Skin epidermis (tissue), 12 donors: ENCODE results near the gene ARAP1.

Experiments
- H3K27ac ChIP-seq, 21 experiments: fragments of 200-600 bp; sonication (generic) in 11 of 21; one replicate each; pipeline ENCODE4 v1.5.0; 2020; ENCODE audit warnings: mild to moderate bottlenecking in 3 of 21, inconsistent platforms in 2 of 21, moderate library complexity in 2 of 21
- H3K4me3 ChIP-seq, 7 experiments: fragments of 200-600 bp; sonication (generic) in 2 of 7; one replicate each; pipeline ENCODE4 v1.5.0; 2020; ENCODE audit warnings: inconsistent platforms in 2 of 7, mild to moderate bottlenecking in 2 of 7, moderate library complexity in 1 of 7

The ARAP1 gene

DNA sequence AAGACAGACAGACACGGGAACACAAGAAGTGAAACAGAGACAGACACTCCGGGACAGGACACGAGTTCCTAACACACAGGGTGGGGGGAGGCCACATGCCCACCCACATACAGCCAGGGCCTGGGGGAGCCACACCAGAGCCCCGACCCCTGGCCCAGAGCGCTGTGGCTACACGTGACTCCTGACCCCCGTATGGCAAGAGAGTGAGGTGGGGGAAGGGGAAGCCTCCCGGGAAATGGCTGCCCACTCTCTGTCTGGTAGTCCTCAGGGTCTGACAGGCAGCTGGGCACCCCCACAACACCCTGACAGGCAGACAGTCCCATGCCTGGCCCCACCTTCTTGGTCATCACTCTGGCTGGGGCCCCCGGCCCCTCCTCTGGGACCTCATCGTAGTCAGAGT, 39.4 kb downstream of the ARAP1 start:
- Histone ChIP-seq H3K4me3 (no peak overlapping the region), H3K27ac (peak overlapping the region in 18 of 21 experiments; percentile 2 to 68 (median 40))

DNA sequence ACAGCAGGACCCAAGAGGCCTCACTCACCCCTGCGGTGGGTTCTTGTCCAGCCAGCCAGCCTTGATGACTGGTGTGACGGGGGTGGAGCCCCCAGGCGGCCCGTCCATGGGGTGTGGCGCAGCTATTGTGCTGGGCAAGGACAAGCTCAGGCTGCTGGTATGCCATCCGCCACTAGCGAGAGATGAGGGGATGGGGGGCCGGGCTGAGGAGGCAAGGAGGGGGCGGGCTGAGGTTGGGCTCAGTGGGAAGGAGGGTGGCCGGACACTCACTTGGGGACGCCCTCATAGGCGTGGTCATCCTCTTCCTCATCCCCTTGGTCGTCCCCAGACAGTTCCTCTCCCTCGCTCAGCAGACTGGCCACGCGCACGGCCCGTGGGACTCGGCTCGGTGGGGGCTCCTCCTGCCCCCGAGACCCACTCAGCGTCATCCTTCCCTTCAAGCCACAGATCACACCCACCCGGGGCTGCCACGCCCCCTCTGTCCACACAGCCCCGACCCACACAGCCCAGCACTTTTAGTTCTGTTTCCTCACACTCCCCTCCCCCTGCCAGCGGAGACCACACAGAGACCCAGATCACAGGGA, 39.9 kb downstream of the ARAP1 start:
- Histone ChIP-seq H3K27ac (peak overlapping the region in 13 of 21 experiments; percentile 14 to 68 (median 54)), H3K4me3 (no peak overlapping the region)

DNA sequence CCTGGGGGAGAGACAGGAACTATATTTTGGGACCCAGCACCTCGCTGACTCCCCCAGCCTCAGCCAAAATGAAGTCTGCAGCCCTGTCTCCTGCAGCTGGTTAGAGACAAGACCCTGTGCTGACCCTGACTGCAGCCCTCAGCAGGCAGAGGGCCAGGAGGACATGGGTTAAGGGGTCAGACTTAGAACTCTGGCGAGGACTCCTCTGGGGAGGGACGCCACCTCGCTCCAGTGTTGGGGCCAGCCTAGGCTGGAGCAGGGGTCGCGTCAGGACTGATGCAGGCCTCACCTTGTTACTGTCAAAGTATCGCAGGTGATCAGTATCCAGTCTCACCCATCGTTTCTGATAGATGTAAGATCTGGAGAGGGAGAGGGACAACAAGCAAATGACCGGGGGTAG, 41.1 kb downstream of the ARAP1 start:
- no peak overlapping the region for H3K4me3 ChIP-seq
- H3K27ac ChIP-seq, result no peak overlapping the region

DNA sequence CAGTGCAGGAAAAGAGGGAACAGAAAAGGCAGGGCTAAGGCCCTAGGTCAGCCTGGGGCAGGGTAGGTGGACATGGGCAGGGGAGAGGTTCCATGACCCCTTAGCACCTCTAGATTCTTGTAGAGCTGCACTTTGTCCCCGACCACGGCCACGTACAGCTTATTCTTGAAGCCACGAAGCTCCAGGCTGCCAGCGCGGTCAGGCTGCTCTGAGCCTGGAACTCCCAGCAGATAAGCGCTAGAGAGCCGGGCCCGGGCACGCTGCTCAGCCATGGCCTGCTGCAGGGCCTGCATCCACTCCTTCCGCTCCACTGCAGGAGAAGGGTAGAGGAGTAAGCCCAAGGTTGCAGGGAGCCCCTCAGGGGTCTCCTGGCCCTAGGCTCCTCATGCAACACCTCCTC, 41.9 kb downstream of the ARAP1 start:
- Histone ChIP-seq H3K4me3 (no peak overlapping the region), H3K27ac (no peak overlapping the region)

DNA sequence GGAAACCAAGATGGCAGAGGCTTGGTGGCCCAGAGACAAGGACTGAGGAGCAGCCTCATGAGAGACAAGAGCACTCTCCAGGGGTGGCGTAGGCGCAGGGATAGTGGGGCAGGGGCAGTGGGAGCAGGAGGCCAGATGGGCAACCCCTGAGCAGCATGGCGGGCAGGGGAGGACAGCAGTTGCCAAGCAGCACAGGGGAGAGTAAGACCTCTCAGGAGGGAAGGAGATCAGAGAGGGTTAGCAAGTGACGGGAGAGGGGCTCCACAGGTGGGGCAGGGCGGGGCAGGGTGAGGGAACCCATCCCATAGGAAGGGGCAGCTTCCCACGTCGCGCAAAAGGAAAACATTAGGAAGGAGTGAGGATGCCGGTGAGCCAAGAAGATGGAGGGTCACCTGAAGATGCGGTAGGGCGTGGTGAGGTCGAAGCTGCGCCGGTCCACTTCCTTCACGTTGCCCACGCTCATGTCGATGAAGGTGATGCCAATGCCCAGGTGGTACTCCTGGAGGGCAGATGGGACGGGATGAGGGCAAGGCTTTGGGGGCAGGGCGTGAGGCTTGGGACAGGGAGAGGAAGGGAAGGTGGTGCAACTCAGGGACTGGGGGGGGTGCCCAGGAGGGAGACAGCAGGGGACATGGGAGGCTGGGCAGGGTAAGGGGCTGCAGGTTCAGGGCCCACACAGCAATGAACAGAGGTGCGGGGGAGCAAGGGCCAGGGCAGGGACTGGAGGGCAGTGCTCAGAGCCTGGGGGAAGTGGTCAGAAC, 42.5 kb downstream of the ARAP1 start:
- H3K4me3 ChIP-seq, result no peak overlapping the region
- no peak overlapping the region for H3K27ac ChIP-seq

DNA sequence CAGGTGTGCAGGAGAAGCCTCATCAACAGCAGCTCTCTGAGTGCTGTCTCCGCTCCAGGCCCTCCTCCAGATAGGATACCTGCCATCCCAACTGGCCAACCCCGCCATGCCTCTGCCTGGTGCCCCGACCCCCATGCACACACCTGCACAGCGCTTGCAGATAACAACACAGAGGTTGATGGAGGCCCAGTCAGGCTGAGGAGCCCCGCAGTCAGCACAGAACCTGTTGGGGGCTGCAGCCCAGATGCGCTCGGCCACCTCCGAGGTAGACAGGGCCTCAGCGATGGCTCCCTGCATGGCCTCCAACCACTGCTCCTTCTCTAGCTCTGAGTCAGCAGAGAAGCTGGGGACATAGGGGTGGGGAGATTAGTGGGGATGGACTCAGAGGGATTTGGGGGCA, 45.2 kb downstream of the ARAP1 start:
- Histone ChIP-seq H3K4me3 (no peak overlapping the region), H3K27ac (no peak overlapping the region)

DNA sequence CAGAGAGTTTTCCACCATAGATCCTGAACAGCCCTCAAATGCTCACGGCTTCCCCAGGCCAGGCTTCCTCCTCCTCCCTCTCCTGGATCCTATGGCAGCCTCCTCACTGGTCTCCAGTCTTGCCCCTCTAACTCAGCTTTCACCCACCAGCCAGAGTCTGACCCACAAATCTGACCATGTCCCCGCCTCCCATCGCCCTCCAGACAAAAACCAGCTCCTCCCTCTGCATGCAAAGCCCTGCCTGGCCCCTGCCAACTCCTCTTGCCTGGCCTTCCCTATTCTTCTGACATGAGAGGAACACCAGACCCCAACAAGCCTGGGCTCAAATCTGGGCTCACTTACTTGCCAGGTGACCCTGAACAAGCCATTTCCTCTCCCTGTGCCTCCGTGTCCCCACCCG, 45.6 kb downstream of the ARAP1 start:
- H3K4me3 ChIP-seq, result no peak overlapping the region
- peak overlapping the region in 1 of 21 experiments; percentile 1 for H3K27ac ChIP-seq

DNA sequence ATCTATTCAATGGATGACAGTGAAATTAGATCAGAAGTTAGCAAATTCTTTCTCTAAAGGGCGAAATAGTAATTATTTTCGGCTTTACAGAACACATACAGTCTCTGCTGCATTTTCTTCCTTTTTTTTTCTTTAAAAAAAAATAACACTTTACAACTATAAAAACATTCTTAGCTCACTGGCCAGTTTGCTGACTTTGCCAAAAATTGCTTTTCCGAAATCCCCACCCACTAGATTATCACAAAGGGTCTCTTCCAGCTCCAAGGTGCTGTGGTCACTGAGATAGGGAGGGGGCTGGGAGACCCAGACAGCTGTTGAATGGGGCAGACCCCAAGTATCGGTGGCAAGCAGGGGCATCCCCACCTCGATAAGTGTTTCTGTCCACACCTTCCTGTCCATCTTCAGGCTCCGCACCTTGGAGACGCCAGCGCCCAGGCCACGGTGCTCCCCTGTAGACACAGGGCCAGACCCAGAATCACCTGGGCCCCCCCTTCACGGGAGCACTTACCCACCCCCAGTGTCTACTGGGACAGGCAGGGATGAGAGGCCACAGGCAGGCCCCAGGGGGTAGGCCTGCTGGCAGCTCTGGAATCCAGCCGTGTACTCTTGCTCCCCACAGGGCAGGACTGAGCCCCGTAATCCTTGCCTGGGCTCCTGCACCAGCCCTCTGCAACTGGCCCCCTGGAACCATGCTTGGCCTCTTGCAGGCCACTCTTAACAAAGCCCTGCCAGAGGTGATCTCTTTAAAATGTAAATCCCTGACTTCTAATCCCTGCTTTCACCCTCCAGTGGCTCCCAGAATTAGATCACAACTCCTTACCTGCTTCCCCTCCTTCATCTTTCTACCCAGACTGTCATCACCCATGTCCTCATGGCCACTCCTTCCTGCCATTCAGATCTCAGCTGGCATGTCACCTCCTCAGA, 46.5 kb downstream of the ARAP1 start:
- Histone ChIP-seq H3K4me3 (no peak overlapping the region), H3K27ac (peak overlapping the region in 1 of 21 experiments; percentile 1)

DNA sequence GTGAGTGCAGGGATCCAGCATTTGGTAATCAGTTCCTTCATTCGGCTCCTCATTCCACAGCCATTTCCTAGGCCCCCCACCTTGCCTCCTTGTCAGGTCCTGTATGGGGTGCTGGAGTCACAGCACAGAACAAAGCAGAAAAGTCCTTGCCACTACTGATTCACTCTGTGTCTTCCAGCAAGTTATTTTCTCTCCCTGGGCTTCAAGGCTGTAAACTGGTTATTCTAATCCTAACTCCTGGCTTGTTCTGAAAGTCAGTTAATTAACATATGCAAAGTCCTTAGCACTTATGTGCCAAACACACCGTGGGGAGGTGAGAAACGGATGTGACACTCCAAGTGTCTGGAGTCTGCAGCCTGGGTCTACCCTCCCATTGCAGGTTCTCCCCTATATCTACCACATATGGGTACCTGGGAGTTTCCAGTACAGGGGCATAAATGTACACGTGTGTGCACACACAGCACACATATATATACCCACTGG, 47.4 kb downstream of the ARAP1 start:
- Histone ChIP-seq H3K27ac (peak overlapping the region in 2 of 21 experiments; percentile 4 to 60), H3K4me3 (no peak overlapping the region)

DNA sequence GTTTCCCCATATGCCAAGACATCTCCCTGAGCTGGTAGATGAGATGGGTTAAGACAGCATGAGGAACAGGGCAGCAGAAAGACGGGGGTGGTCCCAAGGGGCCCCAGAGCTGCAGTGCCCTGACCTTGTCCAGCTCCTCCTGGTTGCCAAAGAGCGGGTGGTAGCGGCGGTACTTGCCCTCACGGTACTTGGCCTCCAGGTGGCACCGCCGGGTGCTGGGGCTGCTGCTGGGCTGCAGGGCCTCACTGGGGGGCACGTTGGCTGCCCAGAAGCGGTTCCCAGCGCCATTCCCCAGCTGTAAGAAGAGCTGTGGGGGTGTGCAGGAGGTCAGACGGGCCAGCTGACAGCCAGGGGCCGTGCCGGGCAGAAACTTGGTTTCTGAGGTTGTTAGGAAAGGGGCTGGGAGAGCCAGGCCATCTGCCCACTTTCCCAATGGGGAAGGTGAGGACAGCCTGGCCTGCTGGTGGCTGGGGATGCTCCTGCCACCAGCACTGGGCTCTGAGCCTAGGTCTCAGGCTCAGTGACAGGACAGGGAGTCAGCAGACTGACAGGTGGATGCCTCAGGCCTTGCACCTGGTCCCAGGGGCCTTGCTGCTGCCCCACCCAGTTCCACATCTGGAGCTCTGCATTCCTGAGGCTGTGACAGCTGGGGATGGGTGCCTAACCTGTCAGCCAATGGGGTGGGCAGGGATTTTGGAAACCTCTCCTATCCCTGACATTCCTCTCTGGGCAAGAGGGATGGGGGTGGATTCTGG, 48.0 kb downstream of the ARAP1 start:
- Histone ChIP-seq H3K27ac (peak overlapping the region in 15 of 21 experiments; percentile 1 to 70 (median 49)), H3K4me3 (no peak overlapping the region)

DNA sequence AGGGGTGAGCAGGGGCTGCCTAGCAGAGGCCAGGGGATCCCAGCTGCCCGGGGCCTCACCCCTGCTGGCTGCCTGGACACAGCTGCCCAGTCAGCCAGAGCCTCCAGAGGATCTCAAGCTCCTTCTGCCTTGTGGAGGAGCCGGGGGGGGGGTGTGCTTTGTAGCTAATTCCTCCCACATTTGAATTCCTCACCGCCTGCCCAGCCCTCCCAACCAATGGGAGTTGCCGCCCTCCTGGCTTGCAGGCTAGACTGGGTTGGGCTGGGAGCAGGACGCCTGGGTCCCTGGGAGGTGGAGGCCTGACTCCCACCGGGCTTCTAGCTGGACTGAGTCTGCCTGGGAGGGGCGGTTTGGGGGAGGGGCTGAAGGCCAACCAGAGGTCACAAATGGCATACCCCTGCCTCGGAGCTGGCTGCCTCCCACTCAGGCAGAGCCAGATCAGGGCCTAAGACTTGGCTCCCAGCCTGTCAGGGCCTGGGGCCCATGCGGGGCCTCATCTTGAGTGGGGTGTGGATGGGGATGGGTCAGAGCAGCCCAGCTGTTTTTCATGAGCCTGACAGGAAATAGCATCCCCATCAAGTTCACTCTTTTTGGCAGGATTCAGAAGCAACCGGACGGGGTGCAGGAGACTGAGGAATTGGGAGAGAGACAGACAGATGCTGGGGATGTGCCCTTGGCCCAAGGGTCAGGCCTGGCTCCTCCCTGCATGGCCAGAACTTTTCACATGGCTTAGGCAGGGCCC, 48.8 kb downstream of the ARAP1 start:
- Histone ChIP-seq H3K27ac (peak overlapping the region in 18 of 21 experiments; percentile 1 to 70 (median 55)), H3K4me3 (peak overlapping the region in 1 of 7 experiments; percentile 40)

DNA sequence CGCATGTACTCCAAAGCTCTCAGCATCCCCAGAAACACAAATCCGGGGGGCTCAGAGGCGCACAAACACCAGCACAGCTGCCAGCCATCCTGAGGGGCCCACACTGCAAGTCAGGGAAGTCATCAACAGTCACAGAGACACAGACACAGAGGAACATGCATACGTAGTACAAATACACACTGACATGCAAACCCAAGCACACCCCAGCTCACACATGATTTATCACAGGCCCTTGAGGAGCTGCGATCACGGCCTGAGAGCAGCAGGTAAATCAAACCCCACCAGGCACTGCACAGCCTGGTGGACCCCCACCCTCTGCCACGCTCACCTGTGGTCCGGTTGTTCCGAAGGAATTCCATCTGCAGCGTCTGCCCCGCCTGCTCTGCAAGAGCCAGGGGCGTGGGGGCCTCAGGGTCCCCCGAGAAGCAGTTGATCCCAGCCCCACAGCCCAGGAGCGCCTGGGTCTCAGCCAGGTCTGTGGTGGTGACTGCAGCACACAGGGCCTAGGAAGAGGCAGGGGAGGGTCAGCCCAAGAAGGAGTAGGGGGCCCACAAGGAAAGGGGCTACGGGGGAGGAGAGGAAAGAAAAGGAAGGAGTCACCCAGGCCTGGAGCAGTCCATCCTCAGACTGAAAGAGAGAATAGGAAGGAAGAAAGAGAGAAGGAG, 49.5 kb downstream of the ARAP1 start:
- Histone ChIP-seq H3K27ac (peak overlapping the region in 18 of 21 experiments; percentile 1 to 70 (median 37)), H3K4me3 (peak overlapping the region in 4 of 7 experiments; percentile 3 to 40 (median 6))

DNA sequence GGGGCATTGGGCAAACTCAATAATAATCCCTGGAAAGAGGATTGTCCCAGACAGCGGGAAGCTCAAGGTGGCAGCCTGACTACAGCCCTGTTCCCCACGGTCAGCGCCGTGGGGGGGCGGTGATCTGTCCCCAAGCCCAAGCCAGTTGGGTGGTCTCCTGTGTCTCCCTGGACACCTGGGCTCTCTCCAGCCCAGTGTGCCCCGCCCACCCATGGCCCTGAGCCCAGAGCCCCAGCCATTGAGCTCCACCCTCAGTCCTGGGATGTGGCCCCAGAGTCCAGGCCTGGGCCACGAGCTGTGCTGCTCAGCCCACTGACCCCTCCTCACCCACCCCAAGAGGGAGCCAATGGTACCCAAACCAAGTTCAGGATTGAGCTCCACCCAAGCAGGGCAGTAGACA, 50.1 kb downstream of the ARAP1 start:
- peak overlapping the region in 12 of 21 experiments; percentile 1 to 70 (median 44) for H3K27ac ChIP-seq
- H3K4me3 ChIP-seq, result peak overlapping the region in 2 of 7 experiments; percentile 6 to 40

DNA sequence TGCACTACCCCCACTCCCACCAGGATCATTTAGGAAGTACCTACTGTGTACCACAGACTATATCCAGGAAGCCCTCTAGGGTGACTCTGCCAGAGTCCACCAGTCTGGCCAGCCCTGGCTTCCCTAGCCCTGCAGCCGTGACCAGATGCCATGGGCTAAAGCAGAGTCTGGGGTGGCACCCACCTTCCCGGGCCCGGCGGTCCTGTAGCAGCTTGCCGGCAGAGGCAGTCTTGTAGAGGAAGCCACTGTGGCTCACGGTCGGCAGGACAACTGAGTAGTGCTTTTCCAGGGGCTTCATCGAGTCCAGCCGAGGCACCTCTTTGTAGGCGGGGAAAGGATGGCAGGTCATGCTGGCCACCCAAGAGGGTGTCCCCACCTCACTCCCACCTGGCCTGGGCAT, 50.7 kb downstream of the ARAP1 start:
- H3K4me3 ChIP-seq, result no peak overlapping the region

DNA sequence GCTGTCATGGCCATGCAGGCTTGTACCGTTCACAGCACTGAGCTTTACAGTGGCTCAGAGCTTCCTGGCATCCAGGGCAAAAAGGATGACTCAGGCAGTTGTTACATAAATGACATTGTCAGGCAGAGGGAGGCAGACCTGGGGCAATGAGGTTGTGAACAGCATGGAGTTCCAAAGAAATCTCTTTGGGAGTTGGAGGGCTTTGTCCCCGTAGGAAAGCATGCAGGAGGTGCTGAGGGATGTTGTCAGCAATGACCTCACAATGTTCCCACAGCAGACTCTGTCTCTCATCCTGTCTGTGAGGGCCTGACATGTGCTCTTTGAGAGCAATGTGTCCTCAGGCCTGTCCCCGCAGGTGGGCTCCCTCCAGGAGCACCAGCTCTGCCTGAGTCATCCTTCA, 52.1 kb downstream of the ARAP1 start:
- no peak overlapping the region for H3K4me3 ChIP-seq
- H3K27ac ChIP-seq, result peak overlapping the region in 3 of 21 experiments; percentile 1 to 41 (median 9)

More for the DNA sequence above, 50.7 kb downstream of the ARAP1 start:
- peak overlapping the region in 2 of 21 experiments; percentile 7 to 62 for H3K27ac ChIP-seq

DNA sequence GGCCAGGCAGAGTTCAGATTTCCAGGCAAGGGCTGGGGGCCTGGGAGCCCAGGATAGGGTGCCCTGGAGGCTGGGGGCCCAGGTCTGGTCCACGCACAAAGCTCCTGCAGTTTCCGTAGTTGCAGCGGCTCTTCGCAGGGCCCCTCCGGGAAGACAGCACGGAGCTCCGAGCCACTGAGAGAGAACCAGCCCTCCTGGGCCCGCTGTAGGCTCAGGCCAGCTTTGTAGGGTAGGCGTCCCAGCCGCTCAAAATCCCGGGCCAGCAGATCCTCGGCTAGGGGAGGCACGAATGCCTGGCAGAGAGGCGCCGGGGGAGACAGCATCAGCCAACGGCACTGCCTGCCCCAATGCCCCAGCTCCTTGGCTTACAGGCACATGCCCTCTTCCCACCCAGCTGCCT, 54.4 kb downstream of the ARAP1 start:
- Histone ChIP-seq H3K27ac (peak overlapping the region in 2 of 21 experiments; percentile 16 to 41), H3K4me3 (no peak overlapping the region)

DNA sequence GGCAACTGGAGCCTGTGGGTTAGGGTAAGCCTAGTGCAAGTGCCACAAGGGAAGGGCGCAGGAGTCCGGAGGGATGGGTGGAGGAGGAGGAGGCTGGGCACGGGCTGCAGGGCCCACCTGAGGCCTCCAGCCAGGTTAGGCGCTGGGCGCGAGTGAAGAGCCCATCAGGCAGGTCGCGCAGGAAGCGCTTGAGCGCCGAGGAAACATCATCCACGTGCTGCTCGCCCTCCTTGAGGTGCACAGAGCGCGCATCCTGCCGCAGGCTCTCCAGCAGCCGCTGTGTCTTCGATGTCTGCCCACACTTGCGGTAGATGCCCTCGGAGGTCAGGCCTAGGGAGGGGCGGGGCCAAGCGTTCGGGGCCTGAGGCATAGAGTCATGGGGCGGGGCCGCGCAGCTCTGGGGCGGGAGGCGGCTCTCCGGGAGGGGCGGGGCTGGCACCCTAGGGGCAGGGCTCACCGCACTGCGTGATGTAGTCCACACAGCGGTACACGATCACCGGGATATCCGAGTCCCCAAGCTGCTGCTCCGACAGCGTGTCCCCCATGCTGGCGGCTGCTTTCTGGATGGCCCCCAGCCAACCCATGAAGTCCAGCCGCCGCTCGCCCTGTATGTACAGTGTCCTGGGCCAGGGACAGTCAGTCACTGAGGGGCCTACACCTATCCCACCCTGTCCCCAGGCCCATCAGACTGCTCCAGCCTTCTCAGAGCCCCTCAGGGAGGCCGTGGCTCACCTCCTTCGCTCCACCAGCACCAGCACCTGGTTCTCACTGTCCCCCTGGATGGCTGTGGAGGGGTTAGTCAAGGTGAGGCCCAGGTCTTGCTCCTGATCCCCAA, 55.1 kb downstream of the ARAP1 start:
- no peak overlapping the region for H3K4me3 ChIP-seq
- H3K27ac ChIP-seq, result peak overlapping the region in 3 of 21 experiments; percentile 16 to 41 (median 16)
